Effector memory CD8-positive, alpha-beta T cell (primary cell): ENCODE data around the gene PPP1R3G.

Source experiments
- ATAC-seq: fragments of 150-1000 bp; cut with Tn5 transposase; replicated peaks from 2 replicates; pipeline ENCODE4 v1.10.0; 2021; ENCODE audit warnings: mild to moderate bottlenecking, moderate library complexity
- DNase-seq, 3 experiments: peaks; one replicate each; pipeline ENCODE4 v3.0.0; 2021
- H3K27ac Mint-ChIP-seq, 2 donors: one replicate each; pipeline ENCODE4 v1.8.0; 2022; ENCODE audit warnings: mild to moderate bottlenecking in 2 of 2, mixed read lengths in 2 of 2, moderate library complexity in 2 of 2
- H3K27me3 Mint-ChIP-seq, 2 donors: one replicate each; pipeline ENCODE4 v1.8.0; 2022; ENCODE audit warnings: mixed read lengths in 2 of 2
- H3K36me3 Mint-ChIP-seq: one replicate; pipeline ENCODE4 v1.8.0; 2022; ENCODE audit warnings: mild to moderate bottlenecking, moderate library complexity, mixed read lengths; ENCODE audit not compliant: insufficient read depth
- H3K4me1 Mint-ChIP-seq, 2 donors: one replicate each; pipeline ENCODE4 v1.8.0; 2022; ENCODE audit warnings: low read depth in 2 of 2, mixed read lengths in 2 of 2
- H3K4me3 Mint-ChIP-seq, 2 donors: one replicate each; pipeline ENCODE4 v1.8.0; 2022; ENCODE audit warnings: mild to moderate bottlenecking in 2 of 2, mixed read lengths in 2 of 2, moderate library complexity in 2 of 2
- H3K9me3 Mint-ChIP-seq, 2 donors: one replicate each; pipeline ENCODE4 v1.8.0; 2022; ENCODE audit warnings: mixed read lengths in 2 of 2

The PPP1R3G gene

GRCh38 chr6:5136851-5137250 is 51.7 kb downstream of the PPP1R3G start:
- ATAC-seq = no peak
- H3K9me3 Mint-ChIP-seq = no peaks in the 10 kb centered on the region
- no peak for DNase-seq

More at GRCh38 chr6:5136851-5137250, 51.7 kb downstream of the PPP1R3G start:
- H3K27ac Mint-ChIP-seq = no peak overlapping the region
- no peaks in the 10 kb centered on the region for H3K4me1 Mint-ChIP-seq
- H3K4me3 Mint-ChIP-seq = no peak overlapping the region
- no peaks in the 10 kb centered on the region for H3K27me3 Mint-ChIP-seq
- H3K36me3 Mint-ChIP-seq = peaks cover 3% of the 10 kb centered on the region
